ENCODE data around the gene DHRSX.
"Not testable (repeated sequence)": the region's sequence is repeated elsewhere in the genome, so short reads cannot be mapped to it uniquely, and the experiment has no call there.

DHRSX gene

GRCh38 chrX:2471641-2472040, 29.1 kb downstream of the DHRSX start:
- DNase-seq = no peak

- not testable (repeated sequence) for DNase-seq
These were observed 29.6 kb downstream of the DHRSX start for GRCh38 chrX:2471126-2471525.

- not testable (repeated sequence) for DNase-seq
These were observed 30.9 kb downstream of the DHRSX start for GRCh38 chrX:2469852-2470251.

- no peak for DNase-seq
These were observed 31.5 kb downstream of the DHRSX start for GRCh38 chrX:2469196-2469685.

- no peak for DNase-seq
These were observed 32.2 kb downstream of the DHRSX start for GRCh38 chrX:2468261-2469195.

- no peak for DNase-seq
These were observed 33.7 kb downstream of the DHRSX start for GRCh38 chrX:2466876-2467656.

- DNase-seq = no peak
These were observed 36.1 kb downstream of the DHRSX start for GRCh38 chrX:2464677-2465166.

GRCh38 chrX:2463973-2464676, 36.7 kb downstream of the DHRSX start:
- no peak for DNase-seq

- DNase-seq = not testable (repeated sequence)
These were observed 37.3 kb downstream of the DHRSX start for GRCh38 chrX:2463481-2463880.

GRCh38 chrX:2462780-2463179, 38.0 kb downstream of the DHRSX start:
- no peak for DNase-seq

GRCh38 chrX:2462074-2462473, 38.7 kb downstream of the DHRSX start:
- no peak for DNase-seq

GRCh38 chrX:2461711-2462016, 39.1 kb downstream of the DHRSX start:
- no peak for DNase-seq

- not testable (repeated sequence) for DNase-seq
These were observed 39.7 kb downstream of the DHRSX start for GRCh38 chrX:2460821-2461710.

- DNase-seq = not testable (repeated sequence)
These were observed 40.7 kb downstream of the DHRSX start for GRCh38 chrX:2460048-2460447.

GRCh38 chrX:2458309-2458708, 42.5 kb downstream of the DHRSX start:
- DNase-seq = no peak

GRCh38 chrX:2457289-2458133, 43.3 kb downstream of the DHRSX start:
- no peak for DNase-seq

- DNase-seq = not testable (repeated sequence)
These were observed 44.7 kb downstream of the DHRSX start for GRCh38 chrX:2456091-2456490.

GRCh38 chrX:2454620-2455019, 46.2 kb downstream of the DHRSX start:
- not testable (repeated sequence) for DNase-seq

- no peak for DNase-seq
These were observed 48.0 kb downstream of the DHRSX start for GRCh38 chrX:2452799-2453198.

- no peak for DNase-seq
These were observed 48.4 kb downstream of the DHRSX start for GRCh38 chrX:2452317-2452784.

Measured in NCI-H2029 (cell line).